T-helper 2 cell treated with Interferon-gamma antibody and Interleukin-4, amounts not matched to agents 5 μg/mL and 100 μg/mL, for 36 hours (primary cell): ENCODE data around the gene B4GALT7.

Experiments used
- DNase-seq: peaks from one replicate; pipeline ENCODE4 v3.0.0; 2021; ENCODE audit warnings: low spot score
- H3K27ac Mint-ChIP-seq: one replicate; pipeline ENCODE4 v1.8.0; 2021; ENCODE audit warnings: mild to moderate bottlenecking, mixed read lengths
- H3K27me3 Mint-ChIP-seq: one replicate; pipeline ENCODE4 v1.8.0; 2021; ENCODE audit warnings: low read depth, mixed read lengths
- H3K36me3 Mint-ChIP-seq: one replicate; pipeline ENCODE4 v1.8.0; 2021; ENCODE audit warnings: low read depth, mixed read lengths
- H3K4me1 Mint-ChIP-seq: one replicate; pipeline ENCODE4 v1.8.0; 2021; ENCODE audit warnings: low read depth, mixed read lengths
- H3K4me3 Mint-ChIP-seq: one replicate; pipeline ENCODE4 v1.8.0; 2022; ENCODE audit warnings: mild to moderate bottlenecking, moderate library complexity, mixed read lengths
- H3K9me3 Mint-ChIP-seq: one replicate; pipeline ENCODE4 v1.8.0; 2021; ENCODE audit warnings: mixed read lengths

The B4GALT7 gene

GRCh38 chr5:177576169-177576568 lies 23.8 kb upstream of the B4GALT7 start:
- Mint-ChIP-seq H3K4me3 (no peak overlapping the region), H3K9me3 (no peaks in the 10 kb centered on the region), H3K27ac (no peak overlapping the region), H3K4me1 (no peaks in the 10 kb centered on the region), H3K27me3 (peaks cover 15% of the 10 kb centered on the region), H3K36me3 (no peaks in the 10 kb centered on the region)
- no peak for DNase-seq

DNA sequence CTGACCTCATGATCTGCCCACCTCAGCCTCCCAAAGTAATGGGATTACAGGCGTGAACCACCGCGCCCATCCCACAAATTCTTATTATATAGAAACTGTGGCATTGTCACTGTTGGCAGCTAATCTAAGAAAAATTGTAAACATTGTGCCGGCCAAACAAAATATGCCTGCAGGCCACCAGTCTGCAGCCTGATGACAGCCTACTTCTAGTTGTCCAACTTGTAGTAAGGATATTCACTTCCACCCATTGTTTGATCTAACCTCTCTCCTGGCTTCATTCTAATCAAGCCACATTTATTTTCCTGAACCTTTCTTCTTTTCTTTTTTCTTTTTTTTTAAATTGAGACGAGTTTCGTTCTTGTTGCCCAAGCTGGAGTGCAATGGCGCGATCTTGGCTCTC lies 21.6 kb upstream of the B4GALT7 start:
- H3K27ac Mint-ChIP-seq, result no peak overlapping the region
- H3K36me3 Mint-ChIP-seq, result no peaks in the 10 kb centered on the region
- peaks cover 15% of the 10 kb centered on the region for H3K27me3 Mint-ChIP-seq
- no peaks in the 10 kb centered on the region for H3K4me1 Mint-ChIP-seq
- H3K4me3 Mint-ChIP-seq, result no peak overlapping the region
- H3K9me3 Mint-ChIP-seq, result no peaks in the 10 kb centered on the region
- DNase-seq, result no peak

DNA sequence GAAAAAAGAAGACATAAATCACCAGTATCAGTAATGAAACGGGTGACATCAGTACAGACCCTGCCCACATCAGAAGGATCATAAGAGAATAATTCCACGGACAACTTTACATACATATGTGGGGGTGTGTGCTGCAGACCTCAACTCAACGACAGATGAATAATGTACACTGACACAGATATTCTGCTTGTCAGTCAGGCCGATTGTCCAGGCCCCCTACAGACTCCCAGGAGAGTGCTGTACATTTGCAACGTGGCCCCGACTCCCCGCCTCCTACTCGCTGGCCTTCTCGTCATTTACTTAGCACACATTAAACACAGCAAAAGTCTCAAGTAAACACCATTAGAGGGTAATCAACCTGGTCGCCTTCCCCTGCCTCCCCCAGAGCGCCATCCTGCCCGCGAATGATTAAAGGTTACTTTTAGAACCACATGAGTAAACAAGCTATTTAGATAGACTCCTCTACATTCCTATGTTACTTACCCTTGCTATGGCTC lies 11.5 kb upstream of the B4GALT7 start:
- peaks cover 9% of the 10 kb centered on the region for H3K36me3 Mint-ChIP-seq

DNA sequence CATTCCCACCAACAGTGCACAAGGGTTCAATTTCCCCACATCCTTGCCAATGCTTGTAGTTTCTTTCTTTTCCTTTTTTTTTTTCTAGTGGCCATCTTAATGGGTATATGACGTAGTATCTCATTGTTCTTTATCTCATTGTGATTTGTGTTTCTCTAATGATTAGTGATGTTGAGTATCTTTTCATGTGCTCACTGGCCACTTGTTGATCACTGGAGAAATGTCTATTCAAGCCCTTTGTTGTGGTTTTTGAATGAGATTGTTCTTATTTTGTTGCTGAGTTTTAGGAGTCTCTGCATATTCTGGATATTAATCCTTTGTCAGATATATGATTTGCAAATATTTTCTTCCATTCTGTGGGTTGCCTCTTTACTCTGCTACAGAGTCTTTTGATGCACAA lies 9.5 kb upstream of the B4GALT7 start:
- DNase-seq, result no peak
- peaks cover 18% of the 10 kb centered on the region for H3K27me3 Mint-ChIP-seq
- H3K9me3 Mint-ChIP-seq, result no peaks in the 10 kb centered on the region
- H3K27ac Mint-ChIP-seq, result no peak overlapping the region
- no peak overlapping the region for H3K4me3 Mint-ChIP-seq
- peaks cover 27% of the 10 kb centered on the region for H3K36me3 Mint-ChIP-seq
- H3K4me1 Mint-ChIP-seq, result peaks cover 10% of the 10 kb centered on the region

More for the DNA sequence above, 11.5 kb upstream of the B4GALT7 start:
- H3K4me3 Mint-ChIP-seq, result no peak overlapping the region
- no peak overlapping the region for H3K27ac Mint-ChIP-seq
- DNase-seq, result no peak
- H3K27me3 Mint-ChIP-seq, result peaks cover 22% of the 10 kb centered on the region
- no peaks in the 10 kb centered on the region for H3K9me3 Mint-ChIP-seq
- peaks cover 8% of the 10 kb centered on the region for H3K4me1 Mint-ChIP-seq

- peak overlapping the region; percentile 97 for H3K4me3 Mint-ChIP-seq
- H3K27me3 Mint-ChIP-seq, result peaks cover 18% of the 10 kb centered on the region
- H3K4me1 Mint-ChIP-seq, result peaks cover 10% of the 10 kb centered on the region
- H3K27ac Mint-ChIP-seq, result peak overlapping the region; percentile 99
- H3K36me3 Mint-ChIP-seq, result peaks cover 37% of the 10 kb centered on the region
- no peaks in the 10 kb centered on the region for H3K9me3 Mint-ChIP-seq
- no peak for DNase-seq
Measured at GRCh38 chr5:177591690-177592009, 8.3 kb upstream of the B4GALT7 start.

DNA sequence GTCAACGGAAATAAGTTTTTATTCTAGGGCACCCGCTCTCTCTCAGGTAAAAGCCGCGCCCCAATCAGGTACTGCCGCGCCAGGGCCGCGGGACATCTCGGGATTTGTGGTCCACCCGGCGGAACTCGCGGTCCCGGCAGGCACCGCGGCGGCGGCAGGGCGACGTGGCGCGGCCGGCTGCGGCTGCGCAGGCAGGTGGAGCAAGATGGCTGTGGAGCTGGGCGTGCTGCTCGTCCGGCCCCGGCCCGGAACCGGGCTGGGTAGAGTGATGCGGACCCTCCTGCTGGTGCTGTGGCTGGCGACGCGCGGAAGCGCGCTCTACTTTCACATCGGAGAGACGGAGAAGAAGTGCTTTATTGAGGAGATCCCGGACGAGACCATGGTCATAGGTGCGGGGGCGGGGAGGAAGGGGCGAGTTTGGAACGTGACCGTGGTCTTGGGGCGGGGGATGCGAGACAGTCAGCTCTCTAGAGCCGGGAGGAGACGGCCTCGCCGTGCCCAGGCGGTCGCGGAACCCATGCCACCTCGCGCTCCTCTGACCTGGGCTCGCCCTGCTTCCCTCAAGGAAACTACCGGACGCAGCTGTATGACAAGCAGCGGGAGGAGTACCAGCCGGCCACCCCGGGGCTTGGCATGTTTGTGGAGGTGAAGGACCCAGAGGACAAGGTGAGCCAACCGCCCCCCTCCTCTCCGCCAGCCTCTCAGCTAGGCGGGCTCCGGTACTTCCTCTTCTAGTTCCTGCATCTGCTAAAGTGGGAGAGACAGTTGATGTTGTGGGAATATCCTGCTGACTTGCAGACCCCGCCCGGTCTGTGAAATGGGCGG lies 7.7 kb upstream of the B4GALT7 start, which contains the start of gene TMED9:
TMED9 (plus strand) TSS at position 194 of the 825 bp plus-strand sequence; CDS start at position 206, 12 bp downstream.
- Mint-ChIP-seq H3K27me3 (peaks cover 18% of the 10 kb centered on the region), H3K4me3 (peak within 1 kb of the TSS; percentile 97), H3K4me1 (peaks cover 11% of the 10 kb centered on the region), H3K36me3 (peaks cover 41% of the 10 kb centered on the region), H3K27ac (peak within 1 kb of the TSS; percentile 99), H3K9me3 (no peaks in the 10 kb centered on the region)
- peak; percentile 91 for DNase-seq

- Mint-ChIP-seq H3K4me3 (peak overlapping the region; percentile 97), H3K36me3 (peaks cover 44% of the 10 kb centered on the region), H3K27me3 (peaks cover 16% of the 10 kb centered on the region), H3K4me1 (peaks cover 11% of the 10 kb centered on the region), H3K9me3 (no peaks in the 10 kb centered on the region), H3K27ac (peak overlapping the region; percentile 99)
- DNase-seq, result no peak
Measured at GRCh38 chr5:177592905-177593304, 7.0 kb upstream of the B4GALT7 start.

DNA sequence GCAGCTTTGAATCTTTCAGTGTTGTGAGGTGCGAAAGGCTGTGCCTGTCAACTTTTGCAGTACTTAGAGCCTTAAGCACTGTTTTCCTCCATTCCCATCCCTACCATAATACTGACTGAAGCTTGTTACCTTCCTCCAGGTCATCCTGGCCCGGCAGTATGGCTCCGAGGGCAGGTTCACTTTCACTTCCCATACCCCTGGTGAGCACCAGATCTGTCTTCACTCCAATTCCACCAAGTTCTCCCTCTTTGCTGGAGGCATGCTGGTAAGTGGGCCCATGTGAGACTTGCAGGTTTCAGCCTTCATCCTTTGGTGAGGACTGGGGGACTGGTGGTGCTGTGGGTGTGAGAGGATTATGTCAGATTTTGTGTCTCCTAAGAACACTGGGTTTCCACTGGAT lies 6.4 kb upstream of the B4GALT7 start:
- DNase-seq, result no peak
- H3K4me3 Mint-ChIP-seq, result peak overlapping the region; percentile 97
- H3K4me1 Mint-ChIP-seq, result peaks cover 13% of the 10 kb centered on the region
- H3K27me3 Mint-ChIP-seq, result peaks cover 13% of the 10 kb centered on the region
- peak overlapping the region; percentile 43 for H3K27ac Mint-ChIP-seq
- H3K36me3 Mint-ChIP-seq, result peaks cover 44% of the 10 kb centered on the region
- no peaks in the 10 kb centered on the region for H3K9me3 Mint-ChIP-seq

DNA sequence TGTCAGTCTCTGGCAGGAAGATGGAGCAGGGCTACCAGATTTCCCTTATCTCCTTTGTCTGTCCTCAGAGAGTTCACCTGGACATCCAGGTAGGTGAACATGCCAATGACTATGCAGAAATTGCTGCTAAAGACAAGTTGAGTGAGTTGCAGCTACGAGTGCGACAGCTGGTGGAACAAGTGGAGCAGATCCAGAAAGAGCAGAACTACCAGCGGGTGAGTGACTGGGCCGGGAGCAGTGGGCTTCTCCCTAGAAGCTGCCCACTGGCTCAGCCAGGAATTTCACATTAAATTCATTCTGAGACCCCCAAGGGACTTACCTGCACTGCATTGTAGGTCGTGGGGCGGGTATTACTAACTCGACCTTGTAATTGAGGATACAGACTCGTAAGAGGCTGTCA lies 5.9 kb upstream of the B4GALT7 start:
- no peak for DNase-seq
- peaks cover 44% of the 10 kb centered on the region for H3K36me3 Mint-ChIP-seq
- peaks cover 18% of the 10 kb centered on the region for H3K4me1 Mint-ChIP-seq
- H3K27ac Mint-ChIP-seq, result peak overlapping the region; percentile 15
- peaks cover 9% of the 10 kb centered on the region for H3K27me3 Mint-ChIP-seq
- no peak overlapping the region for H3K4me3 Mint-ChIP-seq
- H3K9me3 Mint-ChIP-seq, result no peaks in the 10 kb centered on the region

DNA sequence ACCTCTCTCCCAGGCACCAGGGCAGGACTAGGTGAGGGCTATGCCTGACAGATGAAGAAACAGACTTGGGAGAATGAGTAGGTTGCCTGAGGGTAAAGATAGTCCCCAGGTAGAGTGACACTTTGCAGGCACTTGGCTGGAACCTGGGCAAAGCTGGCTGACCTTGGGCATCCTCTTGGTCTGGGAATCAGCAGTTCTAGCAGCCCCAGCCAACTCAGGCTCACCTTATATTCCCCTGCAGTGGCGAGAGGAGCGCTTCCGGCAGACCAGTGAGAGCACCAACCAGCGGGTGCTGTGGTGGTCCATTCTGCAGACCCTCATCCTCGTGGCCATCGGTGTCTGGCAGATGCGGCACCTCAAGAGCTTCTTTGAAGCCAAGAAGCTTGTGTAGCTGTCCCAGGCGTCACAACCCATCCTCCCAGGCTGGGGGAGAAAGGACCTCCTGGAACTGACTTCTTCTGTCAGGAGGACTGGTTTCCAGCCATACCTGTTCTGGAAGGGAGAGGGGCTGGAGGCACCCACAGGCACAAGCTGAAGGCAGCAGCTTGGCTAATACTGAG lies 4.8 kb upstream of the B4GALT7 start:
- Mint-ChIP-seq H3K4me1 (peaks cover 20% of the 10 kb centered on the region), H3K4me3 (no peak overlapping the region), H3K27ac (no peak overlapping the region), H3K9me3 (no peaks in the 10 kb centered on the region), H3K36me3 (peaks cover 44% of the 10 kb centered on the region), H3K27me3 (peaks cover 6% of the 10 kb centered on the region)
- no peak for DNase-seq

- H3K9me3 Mint-ChIP-seq, result no peaks in the 10 kb centered on the region
- no peaks in the 10 kb centered on the region for H3K27me3 Mint-ChIP-seq
- no peak for DNase-seq
- H3K4me3 Mint-ChIP-seq, result no peak overlapping the region
- H3K27ac Mint-ChIP-seq, result peak overlapping the region; percentile 53
- peaks cover 26% of the 10 kb centered on the region for H3K4me1 Mint-ChIP-seq
- H3K36me3 Mint-ChIP-seq, result peaks cover 44% of the 10 kb centered on the region
Measured at GRCh38 chr5:177595991-177596774, 3.7 kb upstream of the B4GALT7 start.

GRCh38 chr5:177596775-177597238 lies 3.1 kb upstream of the B4GALT7 start:
- Mint-ChIP-seq H3K27me3 (no peaks in the 10 kb centered on the region), H3K36me3 (peaks cover 44% of the 10 kb centered on the region), H3K9me3 (no peaks in the 10 kb centered on the region), H3K4me3 (no peak overlapping the region), H3K27ac (no peak overlapping the region), H3K4me1 (peaks cover 23% of the 10 kb centered on the region)
- DNase-seq, result no peak

GRCh38 chr5:177598477-177598876 lies 1.5 kb upstream of the B4GALT7 start:
- Mint-ChIP-seq H3K4me3 (peak overlapping the region; percentile 61), H3K4me1 (peaks cover 20% of the 10 kb centered on the region), H3K36me3 (peaks cover 34% of the 10 kb centered on the region), H3K9me3 (no peaks in the 10 kb centered on the region), H3K27ac (peak overlapping the region; percentile 20), H3K27me3 (no peaks in the 10 kb centered on the region)
- DNase-seq, result no peak
